Loucy (cell line): Measurements from ENCODE around the gene EIF4ENIF1.

Experiments used
- H2AFZ ChIP-seq: fragments of 200-600 bp; sonication (generic); 2 replicates; pipeline ENCODE4 v1.6.0; 2016; ENCODE audit warnings: antibody characterized with exemption, mild to moderate bottlenecking, low read length, moderate library complexity
- H3F3A ChIP-seq: fragments of 200-600 bp; 2 replicates; pipeline ENCODE4 v1.6.0; 2016; ENCODE audit warnings: antibody characterized with exemption, low read depth, mild to moderate bottlenecking
- H3K27me3 ChIP-seq: fragments of 200-600 bp; sonication (generic); 2 replicates; pipeline ENCODE4 v1.6.1; 2014; ENCODE audit warnings: low read length, mild to moderate bottlenecking; ENCODE audit not compliant: insufficient read depth, poor library complexity, severe bottlenecking
- H3K36me3 ChIP-seq: fragments of 200-600 bp; sonication (generic); 2 replicates; pipeline ENCODE4 v1.6.1; 2016; ENCODE audit warnings: low read length; ENCODE audit not compliant: insufficient read depth
- H3K4me1 ChIP-seq: fragments of 200-600 bp; sonication (generic); 2 replicates; pipeline ENCODE4 v1.5.1; 2014; ENCODE audit warnings: low read length, mild to moderate bottlenecking; ENCODE audit not compliant: insufficient read depth, poor library complexity, severe bottlenecking
- H3K4me2 ChIP-seq: fragments of 200-600 bp; sonication (generic); 2 replicates; pipeline ENCODE4 v1.6.0; 2014; ENCODE audit warnings: antibody characterized with exemption, low read length, low read depth, mild to moderate bottlenecking; ENCODE audit not compliant: poor library complexity, severe bottlenecking
- H3K4me3 ChIP-seq: fragments of 200-600 bp; sonication (generic); 2 replicates; pipeline ENCODE4 v1.5.1; 2014; ENCODE audit warnings: low read length, mild to moderate bottlenecking, mixed read lengths; ENCODE audit not compliant: poor library complexity, severe bottlenecking
- H3K79me2 ChIP-seq: fragments of 200-600 bp; sonication (generic); 2 replicates; pipeline ENCODE4 v1.6.1; 2014; ENCODE audit warnings: low read length; ENCODE audit not compliant: insufficient read depth
- H3K9ac ChIP-seq: fragments of 200-600 bp; sonication (generic); 2 replicates; pipeline ENCODE4 v1.6.0; 2014; ENCODE audit warnings: mild to moderate bottlenecking, low read depth, low read length, moderate library complexity; ENCODE audit not compliant: poor library complexity, severe bottlenecking
- H3K9me2 ChIP-seq: fragments of 200-600 bp; sonication (generic); replicated peaks from 2 replicates; pipeline ENCODE4 v1.6.1; 2016; ENCODE audit warnings: low read depth, low read length, mixed read lengths
- H3K9me3 ChIP-seq: fragments of 200-600 bp; sonication (generic); 2 replicates; pipeline ENCODE4 v1.6.1; 2014; ENCODE audit warnings: mild to moderate bottlenecking, antibody characterized with exemption, low read length, low read depth; ENCODE audit not compliant: insufficient read depth
- H4K20me1 ChIP-seq: fragments of 200-600 bp; sonication (generic); 2 replicates; pipeline ENCODE4 v1.6.0; 2014; ENCODE audit warnings: antibody characterized with exemption, low read length, mild to moderate bottlenecking; ENCODE audit not compliant: insufficient read depth, poor library complexity, severe bottlenecking
- CTCF ChIP-seq: fragments of 200-600 bp; sonication (generic); conservative IDR thresholded peaks from 2 replicates; pipeline ENCODE4 v1.5.1; 2014; ENCODE audit warnings: mild to moderate bottlenecking, antibody characterized with exemption, low read length
- EZH2phosphoT487 ChIP-seq: fragments of 200-600 bp; IDR thresholded peaks from 2 replicates; pipeline ENCODE4 v1.6.1; 2018; ENCODE audit warnings: antibody characterized with exemption, mild to moderate bottlenecking, moderate library complexity, borderline replicate concordance

Gene EIF4ENIF1

GRCh38 chr22:31447337-31447736, 42.3 kb downstream of the EIF4ENIF1 start:
- no peaks in the 10 kb centered on the region for H3K27me3 ChIP-seq
- H3K9ac ChIP-seq, result no peak overlapping the region
- H3K4me2 ChIP-seq, result no peak overlapping the region
- H2AFZ ChIP-seq, result no peak overlapping the region
- no peaks in the 10 kb centered on the region for H3F3A ChIP-seq
- H3K4me3 ChIP-seq, result no peak overlapping the region
- H3K9me2 ChIP-seq, result no peaks in the 10 kb centered on the region
- TF ChIP-seq EZH2phosphoT487 (no peak), CTCF (no peak)
- H3K9me3 ChIP-seq, result no peaks in the 10 kb centered on the region
- H3K4me1 ChIP-seq, result no peaks in the 10 kb centered on the region
- H3K36me3 ChIP-seq, result peaks cover 44% of the 10 kb centered on the region; the same call in 1 of the 2 replicates
- H4K20me1 ChIP-seq, result no peaks in the 10 kb centered on the region
- no peaks in the 10 kb centered on the region for H3K79me2 ChIP-seq

GRCh38 chr22:31446767-31447166, 42.9 kb downstream of the EIF4ENIF1 start:
- H3K4me3 ChIP-seq, result no peak overlapping the region
- H4K20me1 ChIP-seq, result no peaks in the 10 kb centered on the region
- TF ChIP-seq CTCF (no peak), EZH2phosphoT487 (no peak)
- no peaks in the 10 kb centered on the region for H3F3A ChIP-seq
- no peaks in the 10 kb centered on the region for H3K9me3 ChIP-seq
- H3K9ac ChIP-seq, result no peak overlapping the region
- no peaks in the 10 kb centered on the region for H3K27me3 ChIP-seq
- H3K79me2 ChIP-seq, result no peaks in the 10 kb centered on the region
- H3K36me3 ChIP-seq, result peaks cover 47% of the 10 kb centered on the region; the same call in 1 of the 2 replicates
- H2AFZ ChIP-seq, result no peak overlapping the region
- no peaks in the 10 kb centered on the region for H3K4me1 ChIP-seq
- no peak overlapping the region for H3K4me2 ChIP-seq
- H3K9me2 ChIP-seq, result no peaks in the 10 kb centered on the region

- no peaks in the 10 kb centered on the region for H4K20me1 ChIP-seq
- no peaks in the 10 kb centered on the region for H3K9me2 ChIP-seq
- H3K27me3 ChIP-seq, result no peaks in the 10 kb centered on the region
- H3K9ac ChIP-seq, result no peak overlapping the region
- H3K79me2 ChIP-seq, result no peaks in the 10 kb centered on the region
- H3F3A ChIP-seq, result no peaks in the 10 kb centered on the region
- TF ChIP-seq CTCF (no peak), EZH2phosphoT487 (no peak)
- no peak overlapping the region for H3K4me2 ChIP-seq
- H3K9me3 ChIP-seq, result no peaks in the 10 kb centered on the region
- no peak overlapping the region for H3K4me3 ChIP-seq
- H2AFZ ChIP-seq, result no peak overlapping the region
- H3K4me1 ChIP-seq, result no peaks in the 10 kb centered on the region
- H3K36me3 ChIP-seq, result peaks cover 52% of the 10 kb centered on the region; the same call in 1 of the 2 replicates
These were observed 43.4 kb downstream of the EIF4ENIF1 start for GRCh38 chr22:31446208-31446607.
